HepG2 (cell line): Measurements from ENCODE around the gene LAG3. TPM values are rescaled to one million over a fixed set of nuclear protein-coding genes. Genes with fewer than 3 reads are reported as not detected.

Experiments
- ARID2 ChIP-seq: sonication (generic); formaldehyde crosslinking; IDR thresholded peaks from 2 replicates; pipeline ENCODE4 v1.8.1; 2022; ENCODE audit warnings: mild to moderate bottlenecking, missing genetic modification reagents, borderline replicate concordance
- PBX3 ChIP-seq: sonication (generic); formaldehyde crosslinking; IDR thresholded peaks from 2 replicates; pipeline ENCODE4 v1.8.1; 2023; ENCODE audit warnings: missing genetic modification reagents, inconsistent platforms, borderline replicate concordance
- SALL1 ChIP-seq: sonication (generic); formaldehyde crosslinking; IDR thresholded peaks from 2 replicates; pipeline ENCODE4 v1.8.0; 2022; ENCODE audit warnings: mild to moderate bottlenecking, missing genetic modification reagents
- SP4 ChIP-seq: sonication (generic); formaldehyde crosslinking; IDR thresholded peaks from 2 replicates; pipeline ENCODE4 v1.8.1; 2023; ENCODE audit warnings: mild to moderate bottlenecking, missing genetic modification reagents
- ZNF124 ChIP-seq: sonication (generic); formaldehyde crosslinking; IDR thresholded peaks from 2 replicates; pipeline ENCODE4 v1.4.0; 2020; ENCODE audit warnings: missing genetic modification reagents
- ZNF773 ChIP-seq: sonication (generic); formaldehyde crosslinking; IDR thresholded peaks from 2 replicates; pipeline ENCODE4 v1.4.0; 2020; ENCODE audit warnings: missing genetic modification reagents, borderline replicate concordance
- polyA plus RNA-seq, 8 experiments: library from polyadenylated mRNA; depleted of rRNA in 3 of 8; stranded (reverse) in 7 of 8; unstranded in 1 of 8; fragments of >200 nt; fragmentation: Illumina TruSeq in 4 of 8; extraction: Trizol in 4 of 8; gene quantifications; 2 replicates each; pipeline versions ENCODE4 v1.2.1 to v1.2.3, GENCODE V29; 2011 to 2016; ENCODE audit warnings: low read depth in 4 of 8, missing spikeins in 1 of 8, mixed read lengths in 1 of 8; ENCODE audit not compliant: insufficient read depth in 1 of 8
- total RNA-seq, 5 experiments: library from RNA; depleted of rRNA; stranded (reverse); fragments of >200 nt; fragmentation: Illumina TruSeq; extraction: Trizol; gene quantifications; 2 replicates each; pipeline ENCODE4 v1.2.3, GENCODE V29; 2016; ENCODE audit warnings: low read depth in 1 of 5
- TF ChIP-seq, protein P1 (sequence below): sonication (generic); formaldehyde crosslinking; IDR thresholded peaks from 2 replicates; pipeline ENCODE4 v1.4.0; 2020; ENCODE audit warnings: missing genetic modification reagents

The LAG3 gene
- total and polyA plus RNA-seq, 2 of the 13 experiments (the other 11 are each of a cell fraction or from before 2014, with no cell fraction given) = 0.11 to 0.26 TPM

- TF ChIP-seq, protein P1, sequence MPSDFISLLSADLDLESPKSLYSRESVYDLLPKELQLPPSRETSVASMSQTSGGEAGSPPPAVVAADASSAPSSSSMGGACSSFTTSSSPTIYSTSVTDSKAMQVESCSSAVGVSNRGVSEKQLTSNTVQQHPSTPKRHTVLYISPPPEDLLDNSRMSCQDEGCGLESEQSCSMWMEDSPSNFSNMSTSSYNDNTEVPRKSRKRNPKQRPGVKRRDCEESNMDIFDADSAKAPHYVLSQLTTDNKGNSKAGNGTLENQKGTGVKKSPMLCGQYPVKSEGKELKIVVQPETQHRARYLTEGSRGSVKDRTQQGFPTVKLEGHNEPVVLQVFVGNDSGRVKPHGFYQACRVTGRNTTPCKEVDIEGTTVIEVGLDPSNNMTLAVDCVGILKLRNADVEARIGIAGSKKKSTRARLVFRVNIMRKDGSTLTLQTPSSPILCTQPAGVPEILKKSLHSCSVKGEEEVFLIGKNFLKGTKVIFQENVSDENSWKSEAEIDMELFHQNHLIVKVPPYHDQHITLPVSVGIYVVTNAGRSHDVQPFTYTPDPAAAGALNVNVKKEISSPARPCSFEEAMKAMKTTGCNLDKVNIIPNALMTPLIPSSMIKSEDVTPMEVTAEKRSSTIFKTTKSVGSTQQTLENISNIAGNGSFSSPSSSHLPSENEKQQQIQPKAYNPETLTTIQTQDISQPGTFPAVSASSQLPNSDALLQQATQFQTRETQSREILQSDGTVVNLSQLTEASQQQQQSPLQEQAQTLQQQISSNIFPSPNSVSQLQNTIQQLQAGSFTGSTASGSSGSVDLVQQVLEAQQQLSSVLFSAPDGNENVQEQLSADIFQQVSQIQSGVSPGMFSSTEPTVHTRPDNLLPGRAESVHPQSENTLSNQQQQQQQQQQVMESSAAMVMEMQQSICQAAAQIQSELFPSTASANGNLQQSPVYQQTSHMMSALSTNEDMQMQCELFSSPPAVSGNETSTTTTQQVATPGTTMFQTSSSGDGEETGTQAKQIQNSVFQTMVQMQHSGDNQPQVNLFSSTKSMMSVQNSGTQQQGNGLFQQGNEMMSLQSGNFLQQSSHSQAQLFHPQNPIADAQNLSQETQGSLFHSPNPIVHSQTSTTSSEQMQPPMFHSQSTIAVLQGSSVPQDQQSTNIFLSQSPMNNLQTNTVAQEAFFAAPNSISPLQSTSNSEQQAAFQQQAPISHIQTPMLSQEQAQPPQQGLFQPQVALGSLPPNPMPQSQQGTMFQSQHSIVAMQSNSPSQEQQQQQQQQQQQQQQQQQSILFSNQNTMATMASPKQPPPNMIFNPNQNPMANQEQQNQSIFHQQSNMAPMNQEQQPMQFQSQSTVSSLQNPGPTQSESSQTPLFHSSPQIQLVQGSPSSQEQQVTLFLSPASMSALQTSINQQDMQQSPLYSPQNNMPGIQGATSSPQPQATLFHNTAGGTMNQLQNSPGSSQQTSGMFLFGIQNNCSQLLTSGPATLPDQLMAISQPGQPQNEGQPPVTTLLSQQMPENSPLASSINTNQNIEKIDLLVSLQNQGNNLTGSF (CRISPR knock-in tag) = peak; percentile 52; the same call in 1 of the 2 replicates
- no peak for TF ChIP-seq PBX3
- peak; percentile 39; the same call in 1 of the 2 replicates for TF ChIP-seq SALL1 (CRISPR knock-in tag)
- no peak for TF ChIP-seq ARID2 (CRISPR knock-in tag)
- 0 out of 2 replicates have a peak, but pooled peaks have one; percentile 59 for TF ChIP-seq ZNF124 (CRISPR knock-in tag)
- no peak for TF ChIP-seq ZNF773
- peak; percentile 56; the same call in 1 of the 2 replicates for TF ChIP-seq SP4 (CRISPR knock-in tag)
Observed at GRCh38 chr12:6825398-6826124, 53.2 kb downstream of the LAG3 start (continued).
